GM19452 (cell line): ENCODE data around the gene ZFP36.
A peak's percentile ranks its signal among the peaks of the same experiment; 100 is the strongest.

ENCODE experiments used
- ATAC-seq: cut with Tn5 transposase; IDR thresholded peaks from one replicate; pipeline ENCODE4 v1.9.1; 2021; ENCODE audit not compliant: unreplicated experiment

The ZFP36 gene

DNA sequence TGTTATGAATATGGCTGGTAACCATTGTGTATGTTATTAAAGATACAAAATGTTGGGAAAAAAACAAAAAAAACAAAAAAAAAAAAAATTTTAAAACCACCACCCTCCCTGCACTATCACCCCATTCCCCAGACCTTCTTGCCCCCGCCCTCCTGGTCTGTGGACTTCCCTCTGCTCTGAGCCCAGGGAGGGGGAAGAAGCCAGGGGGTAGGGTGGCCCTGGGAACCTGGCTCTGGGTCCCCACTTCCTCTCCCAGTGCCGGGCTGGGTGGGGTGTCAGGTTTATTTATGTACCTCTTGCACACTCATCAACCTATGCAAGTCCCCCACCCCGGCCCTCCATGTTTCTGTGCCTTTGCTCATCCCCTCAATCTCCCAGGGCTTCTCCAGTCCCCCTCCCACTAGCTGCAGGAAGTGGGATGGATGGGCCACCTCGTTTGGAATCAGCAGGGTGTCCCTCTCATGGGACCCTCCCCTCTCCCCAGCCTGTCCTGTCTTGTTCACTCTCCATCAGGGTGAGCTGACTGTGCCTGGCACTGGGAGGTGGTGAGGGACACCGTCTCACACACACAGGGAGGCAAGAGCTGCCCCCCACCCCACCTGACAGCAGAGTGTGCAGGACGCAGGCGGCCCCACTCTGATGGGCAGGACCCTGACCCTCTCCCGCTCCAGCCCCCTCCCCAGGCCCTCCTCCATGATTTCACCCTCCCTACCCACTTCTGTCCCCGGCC lies 21.6 kb upstream of the ZFP36 start:
- no peak for ATAC-seq

GRCh38 chr19:39385629-39386411 lies 20.8 kb upstream of the ZFP36 start:
- no peak for ATAC-seq

- ATAC-seq = no peak
These were observed 20.1 kb upstream of the ZFP36 start for GRCh38 chr19:39386557-39386956.

DNA sequence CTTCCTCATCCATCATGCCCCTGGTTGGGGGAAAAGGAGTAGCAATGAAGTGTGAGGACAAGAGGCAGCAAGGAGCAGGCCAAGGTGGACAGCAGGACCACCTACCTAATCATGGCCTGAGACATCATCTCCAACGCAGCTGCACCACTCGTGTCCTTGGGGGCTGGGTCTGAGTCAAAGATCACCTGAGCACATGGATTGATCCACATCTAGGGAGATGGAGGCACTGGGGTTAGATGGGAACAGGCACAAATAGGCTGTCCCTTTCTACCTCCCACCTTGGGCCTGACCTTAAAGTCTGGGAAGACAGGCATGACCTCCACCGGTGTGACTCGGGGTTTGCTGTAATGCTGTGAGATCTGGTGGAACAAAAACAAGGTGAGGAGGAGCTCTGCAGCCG lies 18.0 kb upstream of the ZFP36 start:
- ATAC-seq = no peak

DNA sequence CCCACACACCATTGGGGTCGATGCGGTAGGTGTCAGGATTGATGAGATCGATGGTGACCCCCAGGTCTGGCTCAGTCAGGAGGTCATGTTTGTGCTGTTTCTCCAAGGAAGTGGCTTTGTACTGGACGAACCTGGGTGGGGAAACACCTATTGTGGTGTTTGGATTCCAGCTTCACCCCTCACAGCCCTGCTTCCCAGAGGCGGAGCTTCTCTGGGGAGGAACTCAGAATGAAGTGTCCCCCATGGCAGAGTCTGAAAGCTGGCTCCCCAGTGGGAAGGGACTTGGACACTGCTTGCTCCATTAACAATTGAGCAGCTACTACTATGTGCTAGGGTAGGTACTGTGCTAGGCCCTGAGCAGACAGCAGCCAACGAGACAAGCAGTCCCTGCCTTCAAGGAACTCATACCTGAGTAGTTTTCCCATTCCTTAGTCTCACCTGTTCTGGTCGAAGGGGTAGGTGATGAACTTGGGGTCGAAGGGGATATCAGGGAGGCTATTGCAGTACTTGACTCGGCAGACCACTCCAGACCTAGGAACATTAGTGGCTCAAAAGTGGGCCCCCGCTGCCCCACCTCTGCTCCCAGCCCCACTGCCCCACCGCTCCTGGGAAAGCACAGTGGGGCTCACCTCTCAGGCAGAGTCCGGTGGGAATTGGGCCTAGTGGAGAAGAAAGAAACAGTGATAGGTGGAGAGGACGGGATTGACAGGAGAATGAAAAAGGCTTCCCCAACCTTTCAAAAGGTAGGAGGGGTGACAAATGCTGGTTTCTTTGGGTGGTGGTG lies 16.8 kb upstream of the ZFP36 start:
- no peak for ATAC-seq

GRCh38 chr19:39390451-39390750 lies 16.2 kb upstream of the ZFP36 start:
- no peak for ATAC-seq

GRCh38 chr19:39390751-39391437 lies 15.8 kb upstream of the ZFP36 start, which contains the start of the genes MED29 and PAF1:
MED29 (plus strand) TSS chr19:39391378; CDS start chr19:39391423, 45 bp downstream.
PAF1 (minus strand) TSS chr19:39391106; CDS start chr19:39390864, 242 bp downstream.
- peak; percentile 82 for ATAC-seq

GRCh38 chr19:39397360-39398296 lies 9.0 kb upstream of the ZFP36 start:
- no peak for ATAC-seq

DNA sequence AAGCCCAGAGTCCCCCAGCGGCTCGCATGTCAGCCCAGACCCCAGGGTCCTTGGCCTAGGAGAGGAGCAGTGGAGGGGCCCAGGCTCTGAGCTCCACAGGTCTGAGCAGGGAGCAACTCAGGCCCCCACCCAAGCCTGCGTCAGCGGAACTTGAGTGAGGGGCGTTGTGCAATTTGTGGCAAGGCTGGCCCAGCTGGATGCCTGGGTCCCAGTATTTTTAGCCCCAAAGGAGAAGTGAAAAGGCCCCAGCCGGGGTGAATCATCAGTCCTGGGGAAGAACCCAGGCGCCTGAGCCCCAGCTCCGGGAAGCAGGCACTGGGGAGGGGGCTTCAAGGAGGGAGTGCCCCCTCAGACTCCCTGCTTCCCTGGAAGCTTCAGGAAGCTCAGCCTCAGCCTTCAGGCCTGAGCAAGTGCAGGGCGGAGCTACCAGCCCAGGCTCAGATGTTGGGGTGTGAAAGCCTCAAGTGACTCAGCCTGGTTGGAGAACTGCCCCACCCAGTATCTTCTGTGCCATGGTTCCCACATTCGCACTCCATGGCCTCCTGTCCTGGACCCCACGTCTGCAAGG lies 8.3 kb upstream of the ZFP36 start:
- ATAC-seq = no peak

- ATAC-seq = no peak
These were observed 7.0 kb upstream of the ZFP36 start for GRCh38 chr19:39399668-39400050.

GRCh38 chr19:39400061-39400460 lies 6.6 kb upstream of the ZFP36 start:
- no peak for ATAC-seq

DNA sequence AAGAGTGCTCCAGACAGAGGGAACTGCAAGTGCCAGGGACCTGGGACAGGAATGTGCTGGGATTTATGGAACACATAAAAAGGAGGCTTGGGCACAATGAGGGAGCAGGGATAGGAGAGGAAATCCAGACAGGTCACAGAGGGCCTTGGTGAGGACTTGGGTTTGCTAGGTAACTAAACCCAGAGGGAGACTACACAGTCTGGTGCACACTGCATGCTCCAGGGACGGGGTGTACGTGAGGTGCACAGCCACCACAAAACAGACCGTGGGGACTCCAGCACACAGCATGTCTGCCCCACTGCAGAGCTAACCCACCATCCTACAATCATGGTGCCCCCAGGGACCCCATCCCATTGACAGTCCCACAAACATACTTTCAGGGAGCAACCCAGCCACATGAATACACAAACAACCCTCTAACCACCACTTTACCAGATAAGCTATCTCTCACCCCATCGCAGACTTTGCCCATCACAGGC lies 5.5 kb upstream of the ZFP36 start:
- ATAC-seq = peak; percentile 6

GRCh38 chr19:39401549-39402345 lies 4.9 kb upstream of the ZFP36 start:
- ATAC-seq = peak; percentile 21

- peak; percentile 29 for ATAC-seq
These were observed 4.0 kb upstream of the ZFP36 start for GRCh38 chr19:39402346-39403300.

DNA sequence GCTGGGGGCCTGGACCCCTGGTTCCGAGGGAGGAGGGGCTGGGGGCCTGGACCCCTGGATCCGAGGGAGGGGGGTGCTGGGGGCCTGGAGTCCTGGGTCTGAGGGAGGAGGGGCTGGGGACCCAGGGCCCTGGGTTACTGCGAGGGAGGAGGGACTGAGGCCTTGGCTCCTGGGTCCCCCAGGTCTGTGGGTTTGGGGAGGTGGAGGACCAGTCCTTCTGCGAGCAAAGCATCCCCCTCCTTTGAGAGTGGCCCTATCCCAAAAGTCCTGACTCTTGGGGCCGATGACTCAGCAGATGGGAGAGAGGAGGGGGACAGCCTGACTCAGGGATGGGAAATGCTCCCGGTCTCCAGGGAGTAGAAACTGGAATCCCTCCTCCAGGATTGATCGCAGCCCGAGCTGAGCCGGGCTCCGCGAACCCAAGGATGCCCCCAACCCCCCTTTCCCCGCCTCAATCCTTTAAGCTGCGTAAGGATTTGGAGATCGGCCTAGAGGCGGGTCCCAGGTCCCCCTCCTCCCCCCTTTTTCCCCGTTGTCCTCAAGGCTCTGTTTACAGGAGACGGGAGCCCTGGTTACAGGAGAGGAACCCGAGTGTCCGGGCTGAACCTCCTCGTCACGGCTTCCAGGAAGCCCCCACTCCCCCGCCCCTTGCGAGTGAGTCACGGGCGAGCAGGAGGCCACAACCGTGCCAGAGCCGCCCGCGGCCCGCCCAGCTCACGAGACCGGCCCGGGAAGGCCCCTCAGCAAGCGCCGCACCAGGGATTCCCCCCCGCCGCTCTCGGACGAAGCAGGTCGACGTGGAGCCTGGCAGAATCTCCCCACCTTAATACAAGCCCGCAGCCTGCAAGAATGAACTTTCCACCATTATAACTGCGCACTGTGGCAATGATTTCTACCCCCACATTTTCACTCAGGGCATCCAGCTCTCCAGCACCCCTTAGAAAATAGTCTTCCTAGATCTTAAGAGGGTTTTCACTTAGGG lies 3.0 kb upstream of the ZFP36 start:
- no peak for ATAC-seq

- no peak for ATAC-seq
These were observed 1.2 kb upstream of the ZFP36 start for GRCh38 chr19:39405261-39405957.
